Endothelial cell (in vitro differentiated cells): ENCODE measurements around the gene RFT1. TPM values are rescaled to one million over a fixed set of nuclear protein-coding genes. Genes with fewer than 3 reads are reported as not detected.

Experiments
- DNase-seq: peaks from one replicate; pipeline ENCODE4 v3.0.0; 2021; ENCODE audit warnings: low spot score
- H3K27ac Mint-ChIP-seq: one replicate; pipeline ENCODE4 v1.8.0; 2021; ENCODE audit warnings: mixed read lengths, inconsistent platforms; ENCODE audit not compliant: unreplicated experiment
- H3K27me3 Mint-ChIP-seq: one replicate; pipeline ENCODE4 v1.8.0; 2021; ENCODE audit warnings: mild to moderate bottlenecking, moderate library complexity, mixed read lengths, inconsistent platforms; ENCODE audit not compliant: unreplicated experiment
- H3K36me3 Mint-ChIP-seq: one replicate; pipeline ENCODE4 v1.8.0; 2021; ENCODE audit warnings: mild to moderate bottlenecking, low read depth, mixed read lengths, inconsistent platforms; ENCODE audit not compliant: unreplicated experiment
- H3K4me1 Mint-ChIP-seq: one replicate; pipeline ENCODE4 v1.8.0; 2021; ENCODE audit warnings: mild to moderate bottlenecking, mixed read lengths, inconsistent platforms; ENCODE audit not compliant: unreplicated experiment
- H3K4me3 Mint-ChIP-seq: one replicate; pipeline ENCODE4 v1.8.0; 2021; ENCODE audit warnings: mild to moderate bottlenecking, mixed read lengths, inconsistent platforms; ENCODE audit not compliant: unreplicated experiment
- H3K9me3 Mint-ChIP-seq: one replicate; pipeline ENCODE4 v1.8.0; 2021; ENCODE audit warnings: mixed read lengths, inconsistent platforms; ENCODE audit not compliant: unreplicated experiment
- CTCF ChIP-seq: fragments of 200-600 bp; sonication (generic); IDR thresholded peaks from one replicate; pipeline ENCODE4 v1.5.0; 2021; ENCODE audit warnings: antibody characterized with exemption; ENCODE audit not compliant: unreplicated experiment
- total RNA-seq: library from RNA; stranded (reverse); fragmentation: NEBNext Ultra II Directional; extraction: Animal tissue kit (Norgen Biotek cat#: 25700); gene quantifications from one replicate; pipeline ENCODE4 v1.2.1, GENCODE V29; 2021; ENCODE audit not compliant: unreplicated experiment

RFT1 gene
- total RNA-seq, 1 donor from 2014 or later: 21.1 TPM

DNA sequence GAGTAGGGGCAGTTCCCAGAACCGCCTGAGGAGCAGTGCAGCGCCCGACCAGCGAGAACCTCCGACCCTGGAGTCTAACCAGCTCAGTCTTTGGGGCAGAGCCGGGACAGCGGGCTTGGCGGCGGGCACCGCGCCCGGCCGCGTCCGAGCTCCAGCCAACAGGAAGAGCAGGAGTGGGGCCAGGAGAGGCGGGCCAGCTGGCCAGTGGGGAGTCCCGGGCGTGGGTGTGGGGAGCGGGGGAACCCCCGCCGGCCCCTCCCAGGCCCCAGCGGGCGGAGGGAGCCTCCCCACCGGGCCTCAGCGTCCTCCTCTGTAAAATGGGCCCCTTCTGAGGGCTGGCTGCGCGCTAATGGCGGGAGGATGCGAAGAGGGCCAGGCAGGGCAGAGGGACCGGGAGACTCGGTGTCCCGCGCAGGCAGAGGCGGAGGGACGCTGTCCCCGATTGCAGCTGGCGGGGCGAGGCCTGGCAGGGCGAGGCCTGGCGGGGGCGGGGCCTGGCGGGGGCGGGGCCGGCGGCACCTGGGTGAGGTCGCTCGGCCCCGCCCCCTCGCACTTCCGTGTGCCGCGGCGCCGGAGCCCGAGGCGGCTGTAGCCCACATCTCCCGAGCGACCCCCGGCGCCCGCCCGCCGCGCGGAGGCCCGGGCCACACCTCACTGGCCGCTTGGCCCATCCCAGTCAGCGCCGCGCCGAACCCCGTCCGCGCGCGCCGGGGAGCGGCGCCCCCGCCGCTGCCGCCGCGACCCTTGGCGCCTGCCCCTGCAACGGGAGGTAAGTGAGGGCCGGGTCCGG lies 30.6 kb upstream of the RFT1 start, which contains the start of gene PRKCD:
PRKCD (plus strand) TSS at position 550 of the 790 bp plus-strand sequence. CDS start 17,214 bp downstream, outside the sequence.
- peak within 1 kb of the TSS; percentile 92 for H3K4me3 Mint-ChIP-seq
- H3K27me3 Mint-ChIP-seq: peaks cover 14% of the 10 kb centered on the region
- H3K4me1 Mint-ChIP-seq: peaks cover 29% of the 10 kb centered on the region
- DNase-seq: peak; percentile 57
- no peaks in the 10 kb centered on the region for H3K9me3 Mint-ChIP-seq
- H3K36me3 Mint-ChIP-seq: peaks cover 4% of the 10 kb centered on the region
- TF ChIP-seq CTCF: peak; percentile 37
- peak within 1 kb of the TSS; percentile 93 for H3K27ac Mint-ChIP-seq

DNA sequence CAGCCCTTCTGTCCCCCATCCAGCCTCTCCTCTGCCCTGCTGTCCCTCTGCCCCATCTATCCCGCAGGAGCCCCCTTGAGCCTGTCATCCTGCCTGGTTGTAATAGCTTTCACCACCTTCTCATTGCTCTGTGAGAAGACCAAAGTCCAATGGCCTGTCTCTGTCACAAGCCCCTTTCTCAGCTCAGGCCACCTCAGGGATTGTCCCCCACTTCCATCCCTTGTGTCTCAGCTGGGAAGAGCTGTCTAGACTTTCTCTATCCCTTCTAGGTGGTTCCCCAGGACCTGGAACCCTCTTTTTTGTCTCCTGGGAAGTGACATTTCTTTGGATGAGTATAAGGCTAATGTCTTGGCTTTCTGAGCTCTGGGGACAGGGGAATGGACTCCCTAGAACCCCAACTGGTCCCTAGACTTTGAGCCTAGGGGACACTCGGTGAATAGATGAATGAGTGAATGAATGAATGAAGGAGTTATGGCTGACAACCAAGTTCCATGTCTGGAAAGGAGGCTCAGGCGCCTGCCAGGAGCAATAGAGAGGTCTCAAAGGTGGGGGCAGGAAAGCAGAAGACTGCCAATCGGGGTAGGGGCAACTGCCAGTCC lies 29.9 kb upstream of the RFT1 start:
- Mint-ChIP-seq H3K9me3 (no peaks in the 10 kb centered on the region), H3K4me3 (peak overlapping the region; percentile 92), H3K27ac (peak overlapping the region; percentile 93), H3K4me1 (peaks cover 29% of the 10 kb centered on the region), H3K36me3 (peaks cover 4% of the 10 kb centered on the region), H3K27me3 (peaks cover 14% of the 10 kb centered on the region)
- no peak for TF ChIP-seq CTCF
- DNase-seq: no peak

DNA sequence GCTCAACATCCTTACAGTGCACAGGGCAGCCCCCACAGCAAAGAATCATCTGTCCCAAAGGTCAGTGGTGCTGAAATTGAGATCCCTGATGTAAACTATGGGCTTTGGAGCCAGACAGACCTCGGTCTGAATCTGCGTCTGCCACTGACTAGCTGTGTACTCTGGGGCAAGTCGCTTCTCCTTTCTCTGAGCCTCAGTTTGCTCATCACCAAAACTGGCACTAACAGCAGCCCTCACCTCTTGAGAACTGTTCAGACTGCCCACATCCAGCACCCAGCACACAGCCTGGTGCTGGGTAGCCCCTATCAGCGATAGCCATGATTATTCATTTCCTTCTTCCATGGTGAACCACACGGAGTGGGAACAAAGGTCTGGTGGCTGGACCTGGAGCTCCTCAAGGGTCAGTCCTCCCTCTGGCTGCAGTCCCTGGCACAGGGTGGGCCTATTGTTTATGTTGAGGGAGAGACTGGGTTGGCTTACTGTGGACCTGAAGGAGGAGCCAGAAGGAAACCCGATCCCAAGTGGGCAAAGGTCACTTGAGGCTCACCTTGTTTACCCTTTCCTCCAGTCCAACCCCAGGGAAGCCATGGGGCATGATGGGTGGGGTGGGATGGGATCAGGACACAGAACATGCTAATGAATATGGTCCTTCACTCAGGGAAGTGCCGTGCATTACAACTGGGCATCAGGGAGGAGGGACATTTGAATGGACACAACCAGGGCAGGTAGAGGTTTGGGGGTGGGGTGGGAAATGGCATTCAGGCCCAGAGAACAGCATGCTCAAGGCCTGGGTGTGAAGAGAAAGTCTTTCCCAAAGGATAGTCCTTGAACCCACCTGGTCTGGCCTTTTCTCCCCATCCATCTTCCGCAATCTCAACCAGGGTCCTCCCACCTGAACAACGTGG lies 29.2 kb upstream of the RFT1 start:
- Mint-ChIP-seq H3K27ac (no peak overlapping the region), H3K4me3 (peak overlapping the region; percentile 92), H3K9me3 (no peaks in the 10 kb centered on the region), H3K4me1 (peaks cover 29% of the 10 kb centered on the region), H3K36me3 (peaks cover 4% of the 10 kb centered on the region), H3K27me3 (peaks cover 14% of the 10 kb centered on the region)
- TF ChIP-seq CTCF: no peak
- DNase-seq: no peak

DNA sequence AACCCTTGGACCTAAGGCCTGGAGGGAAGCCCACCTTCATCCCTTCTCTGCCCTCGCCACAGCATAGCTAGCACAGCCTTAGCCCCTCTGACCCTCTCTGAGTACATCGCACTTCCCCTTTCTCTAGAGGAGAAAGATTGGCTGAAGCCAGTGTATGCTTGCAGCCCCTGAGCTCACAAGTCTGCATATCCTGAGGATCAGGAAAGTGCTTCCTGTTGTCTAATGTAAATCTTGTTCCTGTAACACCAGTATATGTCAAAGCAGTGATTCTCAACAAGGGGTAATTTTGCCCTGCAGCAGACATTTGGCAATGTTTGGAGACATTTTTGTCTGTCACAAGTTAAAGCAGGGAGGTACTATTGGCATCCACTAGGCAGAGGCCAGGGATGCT lies 28.5 kb upstream of the RFT1 start:
- Mint-ChIP-seq H3K4me1 (peaks cover 29% of the 10 kb centered on the region), H3K36me3 (peaks cover 4% of the 10 kb centered on the region), H3K27ac (no peak overlapping the region), H3K27me3 (peaks cover 14% of the 10 kb centered on the region), H3K4me3 (no peak overlapping the region), H3K9me3 (no peaks in the 10 kb centered on the region)
- no peak for TF ChIP-seq CTCF
- DNase-seq: no peak
